ENCODE data around the gene GAK. TPM values are rescaled to one million over a fixed set of nuclear protein-coding genes. Genes with fewer than 3 reads are reported as not detected.

GAK gene
- total RNA-seq, 1 donor from 2014 or later = 86.9 TPM

GRCh38 chr4:955161-955921 lies 23.2 kb upstream of the GAK start:
- peaks cover 9% of the 10 kb centered on the region for H3K36me3 Mint-ChIP-seq (ENCODE audit: low read depth, unreplicated experiment)
- Histone ChIP-seq H3K27ac (ENCODE audit: low read depth, low read length) (no peak overlapping the region), H3K9ac (ENCODE audit: low read length) (no peak overlapping the region), H3K27me3 (ENCODE audit: insufficient read depth, low read length) (no peaks in the 10 kb centered on the region), H3K79me2 (ENCODE audit: insufficient read depth, low read length) (no peaks in the 10 kb centered on the region), H4K20me1 (ENCODE audit: insufficient read depth, low read length) (no peaks in the 10 kb centered on the region), H3K36me3 (ENCODE audit: insufficient read depth, low read length) (no peaks in the 10 kb centered on the region), H3K4me1 (ENCODE audit: insufficient read depth, low read length) (no peaks in the 10 kb centered on the region), H3K4me2 (ENCODE audit: low read length) (no peak overlapping the region), H3K9me3 (ENCODE audit: insufficient read depth, low read depth, low read length) (no peaks in the 10 kb centered on the region), H3K4me3 (ENCODE audit: insufficient read depth, low read depth, low read length) (no peak overlapping the region), H2AFZ (ENCODE audit: low read depth, low read length) (no peak overlapping the region)
- H3K27ac Mint-ChIP-seq (ENCODE audit: unreplicated experiment) = no peak overlapping the region
- no peak overlapping the region for H3K4me3 Mint-ChIP-seq (ENCODE audit: unreplicated experiment)
- H3K27me3 Mint-ChIP-seq (ENCODE audit: low read depth, unreplicated experiment) = peaks cover 1% of the 10 kb centered on the region
- H3K4me1 Mint-ChIP-seq (ENCODE audit: low read depth, unreplicated experiment) = no peaks in the 10 kb centered on the region
- DNase-seq (ENCODE audit: low read depth) (no peak), FAIRE-seq (no peak)
- H3K9me3 Mint-ChIP-seq (ENCODE audit: unreplicated experiment) = no peaks in the 10 kb centered on the region
- TF ChIP-seq CTCF (IDR thresholded peaks at IDR 0.05; ENCODE audit: insufficient read depth, low read depth, low read length) (no peak), EZH2 (IDR thresholded peaks at IDR 0.05; ENCODE audit: insufficient read depth, low read length) (no peak)

GRCh38 chr4:954211-955020 lies 22.3 kb upstream of the GAK start:
- Mint-ChIP-seq H3K36me3 (ENCODE audit: low read depth, unreplicated experiment) (peaks cover 9% of the 10 kb centered on the region), H3K4me3 (ENCODE audit: unreplicated experiment) (no peak overlapping the region)
- no peaks in the 10 kb centered on the region for H3K36me3 ChIP-seq (ENCODE audit: insufficient read depth, low read length)

GRCh38 chr4:953574-953915 lies 21.4 kb upstream of the GAK start:
- Histone ChIP-seq H3K36me3 (ENCODE audit: insufficient read depth, low read length) (no peaks in the 10 kb centered on the region), H3K27me3 (ENCODE audit: insufficient read depth, low read length) (no peaks in the 10 kb centered on the region), H3K4me3 (ENCODE audit: insufficient read depth, low read depth, low read length) (no peak overlapping the region), H4K20me1 (ENCODE audit: insufficient read depth, low read length) (peaks cover 11% of the 10 kb centered on the region), H3K9ac (ENCODE audit: low read length) (no peak overlapping the region), H3K4me1 (ENCODE audit: insufficient read depth, low read length) (no peaks in the 10 kb centered on the region), H3K27ac (ENCODE audit: low read depth, low read length) (no peak overlapping the region), H3K4me2 (ENCODE audit: low read length) (no peak overlapping the region), H3K9me3 (ENCODE audit: insufficient read depth, low read depth, low read length) (no peaks in the 10 kb centered on the region), H3K79me2 (ENCODE audit: insufficient read depth, low read length) (no peaks in the 10 kb centered on the region), H2AFZ (ENCODE audit: low read depth, low read length) (no peak overlapping the region)
- Mint-ChIP-seq H3K9me3 (ENCODE audit: unreplicated experiment) (no peaks in the 10 kb centered on the region), H3K27ac (ENCODE audit: unreplicated experiment) (no peak overlapping the region), H3K4me1 (ENCODE audit: low read depth, unreplicated experiment) (no peaks in the 10 kb centered on the region), H3K36me3 (ENCODE audit: low read depth, unreplicated experiment) (peaks cover 7% of the 10 kb centered on the region), H3K4me3 (ENCODE audit: unreplicated experiment) (no peak overlapping the region), H3K27me3 (ENCODE audit: low read depth, unreplicated experiment) (peaks cover 3% of the 10 kb centered on the region)
- FAIRE-seq (no peak), DNase-seq (ENCODE audit: low read depth) (no peak)
- TF ChIP-seq CTCF (IDR thresholded peaks at IDR 0.05; ENCODE audit: insufficient read depth, low read depth, low read length) (no peak), EZH2 (IDR thresholded peaks at IDR 0.05; ENCODE audit: insufficient read depth, low read length) (no peak)

More at GRCh38 chr4:954211-955020, 22.3 kb upstream of the GAK start:
- Histone ChIP-seq H3K4me3 (ENCODE audit: insufficient read depth, low read depth, low read length) (no peak overlapping the region), H4K20me1 (ENCODE audit: insufficient read depth, low read length) (peaks cover 2% of the 10 kb centered on the region), H3K9me3 (ENCODE audit: insufficient read depth, low read depth, low read length) (no peaks in the 10 kb centered on the region), H3K79me2 (ENCODE audit: insufficient read depth, low read length) (no peaks in the 10 kb centered on the region), H2AFZ (ENCODE audit: low read depth, low read length) (no peak overlapping the region), H3K9ac (ENCODE audit: low read length) (no peak overlapping the region), H3K27ac (ENCODE audit: low read depth, low read length) (no peak overlapping the region), H3K4me2 (ENCODE audit: low read length) (no peak overlapping the region), H3K27me3 (ENCODE audit: insufficient read depth, low read length) (no peaks in the 10 kb centered on the region), H3K4me1 (ENCODE audit: insufficient read depth, low read length) (no peaks in the 10 kb centered on the region)
- DNase-seq (ENCODE audit: low read depth) (no peak), FAIRE-seq (no peak)
- no peak overlapping the region for H3K27ac Mint-ChIP-seq (ENCODE audit: unreplicated experiment)
- TF ChIP-seq EZH2 (IDR thresholded peaks at IDR 0.05; ENCODE audit: insufficient read depth, low read length) = no peak
- peaks cover 1% of the 10 kb centered on the region for H3K27me3 Mint-ChIP-seq (ENCODE audit: low read depth, unreplicated experiment)
- H3K9me3 Mint-ChIP-seq (ENCODE audit: unreplicated experiment) = no peaks in the 10 kb centered on the region
- H3K4me1 Mint-ChIP-seq (ENCODE audit: low read depth, unreplicated experiment) = no peaks in the 10 kb centered on the region

Measured in astrocyte (in vitro differentiated cells and primary cell).